ENCODE data around the gene SPTLC3. TPM values are rescaled to one million over a fixed set of nuclear protein-coding genes. Genes with fewer than 3 reads are reported as not detected.

The SPTLC3 gene
- total RNA-seq, 1 donor from 2014 or later, result 0.95 TPM

GRCh38 chr20:13029687-13030375 lies 21.1 kb downstream of the SPTLC3 start:
- intact Hi-C loops (cut with micrococcal nuclease), result no loop called here

DNA sequence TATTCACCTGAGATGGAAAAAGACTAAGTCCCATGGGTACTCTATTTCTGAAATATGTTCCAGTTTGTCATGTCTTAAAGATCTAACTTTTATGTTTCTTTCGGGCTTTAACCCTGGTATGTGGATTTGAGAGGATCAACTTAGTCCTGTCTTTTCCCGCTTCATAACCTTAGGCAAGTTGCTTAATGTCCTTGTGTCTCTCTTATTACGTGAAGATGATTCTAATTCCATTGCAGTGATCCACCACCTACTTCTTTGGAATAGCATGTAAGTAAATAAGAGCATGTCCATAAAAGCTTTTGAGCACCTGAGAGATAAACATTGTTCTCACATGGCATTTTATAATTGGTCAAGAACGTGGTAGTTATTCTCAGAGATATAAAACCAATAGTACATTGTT lies 23.0 kb downstream of the SPTLC3 start:
- intact Hi-C loops (cut with micrococcal nuclease), result no loop called here

DNA sequence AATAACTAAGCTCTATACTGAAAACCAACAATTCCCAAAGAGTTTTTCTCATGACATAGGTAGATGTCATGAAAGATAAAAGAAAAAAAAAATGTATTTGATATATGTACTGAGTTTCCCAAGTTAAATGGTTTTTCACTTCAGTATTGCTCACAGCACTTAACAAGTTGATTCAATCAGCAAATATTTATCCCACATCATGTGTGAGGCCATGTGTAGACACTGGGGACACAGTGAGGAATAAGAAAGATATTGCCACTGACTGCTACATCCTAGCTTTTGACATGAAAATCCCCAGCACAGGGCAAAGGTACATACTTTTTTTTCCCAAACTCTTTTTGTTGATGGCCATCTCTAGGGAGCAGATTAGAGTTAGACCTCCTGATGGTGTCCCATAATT lies 25.3 kb downstream of the SPTLC3 start:
- intact Hi-C loops (cut with micrococcal nuclease), result no loop called here

- intact Hi-C loops (cut with micrococcal nuclease), result no loop called here
These were observed 26.2 kb downstream of the SPTLC3 start for GRCh38 chr20:13034936-13035335.

GRCh38 chr20:13035399-13036152 lies 26.8 kb downstream of the SPTLC3 start:
- intact Hi-C loops (cut with micrococcal nuclease), result no loop called here

DNA sequence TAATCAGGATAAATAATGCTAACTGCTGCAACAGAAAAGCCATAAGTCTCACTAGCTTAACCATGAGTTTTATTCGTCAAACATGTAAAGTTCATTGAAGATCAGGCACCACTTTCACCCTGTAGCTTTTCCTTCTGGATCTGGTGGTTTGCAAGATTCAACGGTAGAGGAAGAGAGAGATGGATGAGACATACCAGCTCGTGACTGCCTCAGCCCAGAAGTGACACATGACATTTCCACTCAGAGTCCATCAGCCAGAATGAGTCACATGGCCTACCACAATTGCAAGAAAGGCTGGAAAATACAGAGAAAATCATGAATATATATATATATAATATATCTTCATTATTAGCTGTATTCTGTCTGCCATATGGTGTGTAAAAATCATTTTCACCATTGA lies 29.0 kb downstream of the SPTLC3 start:
- intact Hi-C loops (cut with micrococcal nuclease), result no loop called here

- intact Hi-C loops (cut with micrococcal nuclease), result no loop called here
These were observed 33.0 kb downstream of the SPTLC3 start for GRCh38 chr20:13041574-13042457.

DNA sequence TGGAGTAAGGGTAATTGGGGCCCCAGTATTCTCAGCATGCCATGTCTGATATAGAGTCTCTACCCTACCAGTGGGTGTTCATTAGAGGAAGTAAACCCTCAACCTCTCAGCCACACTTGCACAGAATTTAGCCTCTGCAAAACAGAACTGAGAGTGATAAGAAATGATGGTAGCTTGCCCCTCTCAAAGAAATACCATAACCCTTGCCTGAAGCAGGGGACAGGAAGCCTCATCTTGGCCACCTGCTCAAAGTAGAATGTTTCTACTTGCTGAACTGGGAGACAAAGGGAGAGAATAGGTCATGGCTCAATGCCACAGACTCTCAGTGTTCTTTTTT lies 33.7 kb downstream of the SPTLC3 start:
- intact Hi-C loops (cut with micrococcal nuclease), result no loop called here

DNA sequence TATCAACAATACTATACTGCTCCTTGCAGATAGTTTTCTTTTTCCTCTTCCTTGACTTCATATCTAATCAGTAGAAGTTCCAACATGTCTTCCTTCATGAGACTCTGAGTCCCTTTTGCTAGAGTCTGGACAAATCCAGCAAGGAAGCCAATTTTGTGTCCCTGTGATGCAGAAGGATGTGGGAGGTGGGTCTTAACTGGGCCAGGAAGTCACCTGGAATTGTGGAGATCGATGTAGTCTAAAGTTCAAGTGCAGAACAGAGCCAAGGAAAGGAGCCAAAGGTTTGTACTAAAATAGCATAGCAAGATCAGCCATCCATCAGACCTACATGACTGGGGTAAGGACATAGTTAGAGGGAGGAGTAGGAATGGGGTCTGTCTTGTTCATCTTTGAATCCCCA lies 37.6 kb downstream of the SPTLC3 start:
- intact Hi-C loops (cut with micrococcal nuclease), result no loop called here

DNA sequence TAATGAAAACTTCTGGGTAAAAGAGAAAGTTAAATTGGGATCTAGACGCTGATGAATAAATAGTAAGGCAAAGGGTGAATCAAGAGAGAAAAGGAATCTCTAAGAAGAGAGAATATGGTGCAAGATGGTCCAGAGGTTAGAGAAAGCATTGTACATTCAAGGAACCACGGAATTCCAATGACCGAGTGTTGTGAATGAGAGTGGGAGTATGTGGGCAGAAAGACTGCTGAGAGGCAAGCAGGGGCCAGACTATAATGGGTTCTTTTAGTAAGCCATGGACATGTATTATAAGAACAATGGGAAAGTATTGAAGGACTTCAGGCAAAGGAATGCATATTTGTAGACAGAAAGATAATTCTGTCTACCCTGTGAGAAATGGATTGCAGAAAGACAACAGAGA lies 45.2 kb downstream of the SPTLC3 start:
- intact Hi-C loops (cut with micrococcal nuclease), result no loop called here

DNA sequence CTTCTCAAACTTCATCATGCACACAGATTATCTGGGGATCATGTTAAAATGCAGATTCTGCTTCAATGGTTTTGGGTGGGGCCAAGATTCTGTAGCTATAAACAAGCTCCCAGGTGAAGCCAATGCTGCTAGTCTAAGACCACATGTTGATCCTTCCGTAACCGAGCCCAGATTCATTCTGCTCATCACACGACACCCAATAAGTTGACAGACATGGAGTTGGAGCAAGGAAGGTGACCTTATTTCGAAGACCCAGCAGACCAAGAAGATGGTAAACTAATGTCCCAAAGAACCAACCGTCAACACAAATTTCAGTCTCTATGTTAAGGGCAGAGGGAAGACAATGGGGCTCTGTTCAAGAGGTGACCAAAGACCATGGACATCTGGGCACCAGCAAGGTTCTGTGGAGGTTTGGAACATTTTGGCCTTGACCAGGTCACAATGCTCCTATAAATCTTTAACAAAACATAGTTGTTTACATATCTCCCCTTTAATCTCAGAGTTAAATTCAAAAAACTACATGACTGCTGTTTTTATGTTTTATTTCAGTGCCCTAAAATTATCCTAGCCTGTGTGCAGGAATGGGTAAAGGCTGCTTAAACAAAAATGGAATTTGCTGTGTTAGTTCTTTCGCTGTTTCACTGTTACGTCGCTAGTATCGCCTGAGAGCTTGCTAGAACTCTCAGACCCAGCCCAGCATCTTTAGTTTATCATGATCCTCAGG lies 50.1 kb downstream of the SPTLC3 start:
- intact Hi-C loops (cut with micrococcal nuclease), result no loop called here

- intact Hi-C loops (cut with micrococcal nuclease), result no loop called here
These were observed 50.8 kb downstream of the SPTLC3 start for GRCh38 chr20:13059398-13060136.

DNA sequence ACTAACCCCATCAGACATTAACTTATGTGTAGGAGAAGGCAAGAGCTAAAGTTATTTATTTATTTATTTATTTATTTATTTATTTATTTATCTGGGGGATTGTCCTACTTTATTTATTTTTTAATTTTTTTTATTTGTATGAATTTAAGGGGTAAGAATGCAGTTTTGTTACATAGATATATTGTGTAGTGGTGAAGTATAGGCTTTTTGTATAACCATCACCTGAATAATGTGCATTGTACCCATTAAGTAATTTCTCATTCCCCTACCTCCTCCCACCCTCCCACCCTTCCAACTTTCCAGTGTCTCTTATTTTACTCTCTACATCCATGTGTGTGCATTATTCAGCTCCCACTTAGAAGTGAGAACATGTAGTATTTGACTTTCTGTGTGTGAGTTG lies 51.6 kb downstream of the SPTLC3 start:
- intact Hi-C loops (cut with micrococcal nuclease), result no loop called here

- intact Hi-C loops (cut with micrococcal nuclease), result no loop called here
These were observed 52.6 kb downstream of the SPTLC3 start for GRCh38 chr20:13061381-13061780.

DNA sequence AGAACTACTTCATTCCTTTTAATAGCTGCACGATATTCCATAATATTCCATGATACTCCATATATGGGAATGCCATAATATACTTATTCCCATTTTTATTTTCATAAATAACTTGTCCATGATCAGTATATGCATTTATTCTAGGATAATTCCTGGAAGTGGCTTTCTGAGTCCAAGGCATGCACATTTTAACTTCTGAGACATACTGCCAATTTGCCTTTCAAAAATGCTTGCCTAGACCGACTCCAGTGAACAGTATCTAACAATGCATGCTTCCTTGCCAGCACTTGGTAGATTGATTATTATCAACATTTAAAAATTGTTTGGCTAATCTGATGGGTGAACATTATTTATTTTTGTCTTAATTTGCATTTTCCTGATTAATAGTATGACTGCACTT lies 54.0 kb downstream of the SPTLC3 start:
- intact Hi-C loops (cut with micrococcal nuclease), result no loop called here

DNA sequence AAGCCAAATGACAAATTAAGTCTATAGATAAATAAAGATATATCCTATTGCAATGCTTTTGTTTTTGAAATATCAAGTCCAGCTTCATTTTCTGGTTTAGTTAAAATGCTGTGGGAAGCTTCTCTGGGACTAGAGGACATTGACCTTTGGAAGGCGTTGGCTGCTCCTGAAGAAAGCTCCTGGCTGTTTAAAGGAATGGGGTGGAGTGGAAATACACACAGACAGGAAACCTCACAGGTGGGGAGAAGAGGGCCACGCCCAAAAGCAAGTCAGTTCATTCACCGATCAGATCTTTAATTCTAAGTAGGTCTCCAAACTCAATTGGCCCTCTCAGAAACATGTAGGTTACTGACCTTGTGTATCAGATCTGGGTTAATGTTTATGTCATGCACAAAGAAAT lies 59.6 kb downstream of the SPTLC3 start:
- intact Hi-C loops (cut with micrococcal nuclease), result no loop called here

DNA sequence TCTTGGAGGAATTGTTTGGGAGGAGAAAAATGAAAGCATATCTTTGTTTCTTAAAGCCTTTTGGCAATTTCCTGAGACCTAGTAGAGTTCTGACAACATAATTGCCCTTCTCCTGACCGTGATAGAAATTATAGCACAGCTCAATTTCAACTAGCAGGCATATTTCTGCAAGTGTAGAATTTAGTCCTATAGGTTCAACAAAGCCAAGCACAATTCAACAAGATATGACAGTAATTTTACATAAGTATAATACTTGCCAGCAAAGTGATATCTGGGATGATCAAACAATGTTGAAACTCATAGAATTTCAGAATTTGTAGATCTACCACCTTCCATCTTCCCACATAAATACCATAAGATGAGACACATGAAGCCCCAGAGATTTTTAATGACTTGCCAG lies 73.1 kb downstream of the SPTLC3 start:
- intact Hi-C loops (cut with micrococcal nuclease), result no loop called here

DNA sequence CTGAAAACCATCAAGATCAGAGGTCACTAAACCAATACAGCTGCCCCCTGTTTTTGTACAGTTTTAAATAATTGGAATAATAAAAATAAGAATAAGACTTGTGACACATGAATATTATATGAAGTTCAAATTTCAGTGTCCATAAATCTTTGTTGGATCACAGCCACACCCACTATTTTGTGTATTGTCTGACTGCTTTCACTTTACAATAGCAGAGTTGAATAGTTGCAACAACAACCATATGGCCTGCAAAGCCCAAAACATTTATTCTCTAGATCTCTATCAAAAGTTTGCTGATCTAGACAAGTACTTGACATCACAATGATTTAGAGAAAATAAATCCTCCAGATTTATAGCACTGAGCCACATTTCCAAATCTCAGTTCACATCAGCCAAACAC lies 73.6 kb downstream of the SPTLC3 start:
- intact Hi-C loops (cut with micrococcal nuclease), result no loop called here

DNA sequence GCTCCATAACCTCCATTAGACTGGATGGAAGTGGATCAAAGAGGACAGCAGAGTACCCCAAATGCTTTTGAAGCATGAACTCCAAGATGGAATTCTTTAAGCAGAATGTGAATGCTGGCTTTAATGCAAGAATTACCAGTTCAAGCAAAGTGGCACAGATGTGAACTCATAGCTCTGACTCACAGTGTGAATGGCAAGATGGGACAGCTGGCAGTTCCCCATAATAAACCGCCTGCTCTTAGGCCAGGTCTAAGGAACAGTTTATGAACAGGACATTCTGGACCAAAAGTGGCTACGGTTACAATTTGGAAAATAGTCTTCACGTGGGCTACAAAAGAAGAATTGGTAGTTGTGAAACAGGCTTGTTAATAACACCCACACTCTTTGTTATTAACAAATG lies 76.5 kb downstream of the SPTLC3 start:
- intact Hi-C loops (cut with micrococcal nuclease), result no loop called here

GRCh38 chr20:13089950-13090469 lies 81.2 kb downstream of the SPTLC3 start:
- intact Hi-C loops (cut with micrococcal nuclease), result no loop called here

DNA sequence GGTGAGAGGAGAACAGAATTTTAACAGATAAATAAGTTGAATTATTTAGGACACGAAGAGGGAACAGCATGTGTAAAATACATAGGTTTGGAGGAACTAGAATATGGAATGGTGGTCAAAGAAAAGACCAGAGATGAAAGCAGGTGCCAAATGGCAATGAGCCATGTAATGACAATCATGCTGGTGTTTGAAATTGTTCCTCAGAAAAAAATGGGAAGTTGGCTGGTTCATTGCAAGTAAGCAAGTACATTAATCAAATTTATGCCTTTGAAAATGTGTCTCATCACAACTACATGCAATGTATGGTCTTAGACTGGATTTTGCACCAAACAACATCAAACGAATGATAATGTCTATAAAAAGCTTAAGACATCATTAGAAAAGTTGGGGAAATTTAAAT lies 83.3 kb downstream of the SPTLC3 start:
- intact Hi-C loops (cut with micrococcal nuclease), result no loop called here

All from T-helper 2 cell treated with Interferon-gamma antibody and Interleukin-4, amounts not matched to agents 100 ng/mL and 5 ng/mL, for 36 hours (primary cell).